GM23338 (cell line): ENCODE measurements around the gene ERC2. TPM values are rescaled to one million over a fixed set of nuclear protein-coding genes. Genes with fewer than 3 reads are reported as not detected.

Experiments used
- ATAC-seq: fragments of 200-7000 bp; cut with Tn5 transposase; 3 replicates; pipeline ENCODE4 v1.9.1; 2020
- DNase-seq: peaks from one replicate; pipeline ENCODE4 v3.0.0-alpha.2; 2015; ENCODE audit warnings: low spot score
- H2AFZ ChIP-seq: fragments of 200-600 bp; sonication (generic); 2 replicates; pipeline ENCODE4 v1.8.0; 2016; ENCODE audit warnings: antibody characterized with exemption, mild to moderate bottlenecking, moderate library complexity
- H3F3A ChIP-seq: fragments of 200-600 bp; sonication (generic); replicated peaks from 2 replicates; pipeline ENCODE4 v1.8.0; 2017; ENCODE audit warnings: antibody characterized with exemption, mixed run types, low read depth
- H3K27ac ChIP-seq: fragments of 200-600 bp; sonication (generic); 2 replicates; pipeline ENCODE4 v1.6.1; 2016; ENCODE audit warnings: low read depth
- H3K27me3 ChIP-seq: fragments of 200-600 bp; sonication (generic); 2 replicates; pipeline ENCODE4 v1.8.0; 2016; ENCODE audit warnings: mild to moderate bottlenecking, mixed run types, moderate library complexity; ENCODE audit not compliant: insufficient read depth
- H3K36me3 ChIP-seq: fragments of 200-600 bp; sonication (generic); 2 replicates; pipeline ENCODE4 v1.8.0; 2016; ENCODE audit warnings: mild to moderate bottlenecking; ENCODE audit not compliant: insufficient read depth
- H3K4me1 ChIP-seq: fragments of 200-600 bp; sonication (generic); 2 replicates; pipeline ENCODE4 v1.8.0; 2016; ENCODE audit warnings: mild to moderate bottlenecking, moderate library complexity; ENCODE audit not compliant: insufficient read depth
- H3K4me2 ChIP-seq: fragments of 200-600 bp; sonication (generic); 2 replicates; pipeline ENCODE4 v1.7.1; 2017; ENCODE audit warnings: mixed run types
- H3K4me3 ChIP-seq: fragments of 200-600 bp; sonication (generic); 2 replicates; pipeline ENCODE4 v1.6.1; 2016; ENCODE audit warnings: mixed run types
- H3K79me2 ChIP-seq: fragments of 200-600 bp; sonication (generic); replicated peaks from 2 replicates; pipeline ENCODE4 v1.8.0; 2017; ENCODE audit warnings: mild to moderate bottlenecking; ENCODE audit not compliant: insufficient read depth
- H3K9me2 ChIP-seq: fragments of 200-600 bp; sonication (generic); 2 replicates; pipeline ENCODE4 v1.8.0; 2017; ENCODE audit not compliant: insufficient read depth
- H4K20me1 ChIP-seq: fragments of 200-600 bp; sonication (generic); replicated peaks from 2 replicates; pipeline ENCODE4 v1.8.0; 2017; ENCODE audit warnings: mild to moderate bottlenecking; ENCODE audit not compliant: insufficient read depth
- H3K27ac Mint-ChIP-seq: 2 replicates; pipeline ENCODE4 v1.8.0; 2020; ENCODE audit warnings: inconsistent platforms, mild to moderate bottlenecking, moderate library complexity, mixed read lengths
- H3K27me3 Mint-ChIP-seq: 3 replicates; pipeline ENCODE4 v1.8.0; 2022; ENCODE audit warnings: low read depth, mild to moderate bottlenecking, moderate library complexity, mixed read lengths, inconsistent platforms; ENCODE audit not compliant: insufficient read depth, poor library complexity
- H3K36me3 Mint-ChIP-seq: 3 replicates; pipeline ENCODE4 v1.8.0; 2021; ENCODE audit warnings: low read depth, mild to moderate bottlenecking, inconsistent platforms, moderate library complexity, mixed read lengths
- H3K4me1 Mint-ChIP-seq: 3 replicates; pipeline ENCODE4 v1.8.0; 2020; ENCODE audit warnings: mild to moderate bottlenecking, inconsistent platforms, mixed read lengths
- H3K4me3 Mint-ChIP-seq: 3 replicates; pipeline ENCODE4 v1.8.0; 2021; ENCODE audit warnings: moderate library complexity, mild to moderate bottlenecking, inconsistent platforms, mixed read lengths
- H3K9me3 Mint-ChIP-seq: 3 replicates; pipeline ENCODE4 v1.8.0; 2020; ENCODE audit warnings: moderate library complexity, mild to moderate bottlenecking, inconsistent platforms, mixed read lengths
- CREB1 ChIP-seq: fragments of 250-450 bp; sonication (Bioruptor Pico); IDR thresholded peaks from 2 replicates; pipeline ENCODE4 v1.5.0; 2020; ENCODE audit warnings: low read depth, mild to moderate bottlenecking, moderate library complexity
- JUNB ChIP-seq: IDR thresholded peaks from one replicate; pipeline ENCODE4 v1.6.1; 2016; ENCODE audit warnings: antibody characterized with exemption; ENCODE audit not compliant: unreplicated experiment
- NANOG ChIP-seq: IDR thresholded peaks from 2 replicates; pipeline ENCODE4 v1.6.1; 2016; ENCODE audit warnings: antibody characterized with exemption, borderline replicate concordance
- REST ChIP-seq: IDR thresholded peaks from one replicate; pipeline ENCODE4 v1.6.1; 2018; ENCODE audit warnings: antibody characterized with exemption; ENCODE audit not compliant: unreplicated experiment
- ZNF114 ChIP-seq: fragments of 250-450 bp; sonication (Bioruptor Pico); IDR thresholded peaks from 2 replicates; pipeline ENCODE4 v1.5.0; 2020; ENCODE audit warnings: mild to moderate bottlenecking, moderate library complexity
- ZNF331 ChIP-seq: fragments of 250-450 bp; sonication (Bioruptor Pico); IDR thresholded peaks from 2 replicates; pipeline ENCODE4 v1.5.0; 2020; ENCODE audit warnings: low read depth, mild to moderate bottlenecking, moderate library complexity
- ZNF462 ChIP-seq: fragments of 250-450 bp; sonication (Bioruptor Pico); IDR thresholded peaks from 2 replicates; pipeline ENCODE4 v1.5.0; 2020; ENCODE audit warnings: mild to moderate bottlenecking, moderate library complexity
- polyA plus RNA-seq: library from polyadenylated mRNA; unstranded; fragments of >200 nt; fragmentation: Nextera tagmentation; extraction: Ambion mirVana; gene quantifications from 2 replicates; pipeline ENCODE4 v1.2.1, GENCODE V29; 2016
- total RNA-seq: library from RNA; depleted of rRNA; stranded (reverse); fragments of >200 nt; shearing (Covaris generic); gene quantifications from 2 replicates; pipeline ENCODE4 v1.2.3, GENCODE V29; 2014

The ERC2 gene
- total and polyA plus RNA-seq, 2 experiments from 2014 or later = 11.8 to 13.7 TPM

GRCh38 chr3:55601366-55602080 lies 866.7 kb downstream of the ERC2 start:
- no peak for TF ChIP-seq ZNF462 (CRISPR knock-in tag)
- no peak for TF ChIP-seq NANOG
- no peak for TF ChIP-seq CREB1 (CRISPR knock-in tag)
- TF ChIP-seq ZNF114 (CRISPR knock-in tag) = no peak
- no peak overlapping the region for H3K27ac Mint-ChIP-seq
- peaks cover 4% of the 10 kb centered on the region for H3K27me3 Mint-ChIP-seq

GRCh38 chr3:55598224-55598623 lies 870.0 kb downstream of the ERC2 start:
- Histone ChIP-seq H3K79me2 (no peaks in the 10 kb centered on the region), H4K20me1 (no peaks in the 10 kb centered on the region), H3K4me1 (peaks cover 5% of the 10 kb centered on the region; the same call in 1 of the 2 replicates), H3K36me3 (no peaks in the 10 kb centered on the region), H3K9me2 (peaks cover 9% of the 10 kb centered on the region), H3K27me3 (no peaks in the 10 kb centered on the region), H3F3A (no peaks in the 10 kb centered on the region), H3K4me3 (no peak overlapping the region), H2AFZ (no peak overlapping the region), H3K27ac (no peak overlapping the region), H3K4me2 (no peak overlapping the region)
- TF ChIP-seq JUNB = no peak
- TF ChIP-seq REST = no peak
- no peak for TF ChIP-seq ZNF331 (CRISPR knock-in tag)
- ATAC-seq = no peak
- 0 out of 3 replicates have a peak, but pooled peaks cover 3% of the 10 kb centered on the region for H3K9me3 Mint-ChIP-seq
- DNase-seq = no peak
- no peak overlapping the region for H3K4me3 Mint-ChIP-seq
- peaks cover 7% of the 10 kb centered on the region for H3K27me3 Mint-ChIP-seq
- H3K4me1 Mint-ChIP-seq = peaks cover 13% of the 10 kb centered on the region
- no peak overlapping the region for H3K27ac Mint-ChIP-seq
- H3K36me3 Mint-ChIP-seq = peaks cover 3% of the 10 kb centered on the region; the same call in 1 of the 3 replicates

More at GRCh38 chr3:55601366-55602080, 866.7 kb downstream of the ERC2 start:
- H4K20me1 ChIP-seq = no peaks in the 10 kb centered on the region
- DNase-seq (no peak), ATAC-seq (no peak)
- no peak overlapping the region for H3K4me3 ChIP-seq
- H3K9me3 Mint-ChIP-seq = no peaks in the 10 kb centered on the region
- H3K27me3 ChIP-seq = no peaks in the 10 kb centered on the region
- peaks cover 16% of the 10 kb centered on the region for H3K4me1 Mint-ChIP-seq
- H3K36me3 Mint-ChIP-seq = no peaks in the 10 kb centered on the region
- H3F3A ChIP-seq = no peaks in the 10 kb centered on the region
- H3K9me2 ChIP-seq = 0 out of 2 replicates have a peak, but pooled peaks cover 8% of the 10 kb centered on the region
- H3K4me3 Mint-ChIP-seq = no peak overlapping the region
- no peaks in the 10 kb centered on the region for H3K36me3 ChIP-seq
- peaks cover 7% of the 10 kb centered on the region; the same call in 1 of the 2 replicates for H3K4me1 ChIP-seq
- no peak overlapping the region for H2AFZ ChIP-seq
- H3K27ac ChIP-seq = no peak overlapping the region
- H3K4me2 ChIP-seq = no peak overlapping the region
- H3K79me2 ChIP-seq = no peaks in the 10 kb centered on the region
